WERI-Rb-1 (cell line): ENCODE measurements around the gene OR51V1.

ENCODE experiments used
- DNase-seq: peaks from one replicate; pipeline ENCODE4 v3.0.0-alpha.2; 2020
- H3K27ac ChIP-seq: fragments of 250-450 bp; sonication (Bioruptor Pico); 2 replicates; pipeline ENCODE4 v1.5.1; 2020; ENCODE audit warnings: mild to moderate bottlenecking, moderate library complexity
- H3K27me3 ChIP-seq: fragments of 250-450 bp; sonication (Bioruptor Pico); 2 replicates; pipeline ENCODE4 v1.5.1; 2021; ENCODE audit warnings: mild to moderate bottlenecking, low read depth, moderate library complexity; ENCODE audit not compliant: insufficient read depth, severe bottlenecking
- H3K36me3 ChIP-seq: fragments of 250-450 bp; sonication (Bioruptor Pico); 2 replicates; pipeline ENCODE4 v1.5.1; 2020; ENCODE audit warnings: mild to moderate bottlenecking, moderate library complexity
- H3K4me3 ChIP-seq: 2 replicates; pipeline ENCODE4 v1.5.1; 2011; ENCODE audit warnings: low read depth, mild to moderate bottlenecking, control low read depth, low read length
- H3K9me3 ChIP-seq: fragments of 250-450 bp; sonication (Bioruptor Pico); 2 replicates; pipeline ENCODE4 v1.5.1; 2021; ENCODE audit warnings: mild to moderate bottlenecking, moderate library complexity; ENCODE audit not compliant: severe bottlenecking
- TF ChIP-seq, protein P1 (sequence below): IDR thresholded peaks from 2 replicates; pipeline ENCODE4 v1.5.1; 2011; ENCODE audit warnings: low read depth, mild to moderate bottlenecking, control low read depth, inconsistent platforms, low read length

The OR51V1 gene

DNA sequence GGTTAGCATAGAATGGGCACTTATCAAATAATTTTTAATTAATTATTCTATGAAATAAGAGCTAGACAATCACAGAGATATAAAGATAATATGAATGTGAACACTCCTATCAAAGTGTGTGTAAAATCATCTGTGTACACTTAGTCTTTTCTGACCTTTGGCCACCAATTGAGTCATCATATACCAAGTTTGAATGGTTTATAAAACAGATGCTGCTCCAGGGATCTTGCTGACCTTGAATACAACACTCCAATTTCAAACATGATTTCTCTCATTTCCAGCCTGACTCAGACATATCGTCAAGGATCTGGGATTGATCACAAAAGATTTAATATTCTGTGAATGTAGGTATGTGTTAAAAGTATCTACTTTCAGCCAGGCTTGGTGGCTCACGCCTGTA lies 2.9 kb upstream of the OR51V1 start:
- H3K27ac ChIP-seq = no peak overlapping the region
- TF ChIP-seq, protein P1, sequence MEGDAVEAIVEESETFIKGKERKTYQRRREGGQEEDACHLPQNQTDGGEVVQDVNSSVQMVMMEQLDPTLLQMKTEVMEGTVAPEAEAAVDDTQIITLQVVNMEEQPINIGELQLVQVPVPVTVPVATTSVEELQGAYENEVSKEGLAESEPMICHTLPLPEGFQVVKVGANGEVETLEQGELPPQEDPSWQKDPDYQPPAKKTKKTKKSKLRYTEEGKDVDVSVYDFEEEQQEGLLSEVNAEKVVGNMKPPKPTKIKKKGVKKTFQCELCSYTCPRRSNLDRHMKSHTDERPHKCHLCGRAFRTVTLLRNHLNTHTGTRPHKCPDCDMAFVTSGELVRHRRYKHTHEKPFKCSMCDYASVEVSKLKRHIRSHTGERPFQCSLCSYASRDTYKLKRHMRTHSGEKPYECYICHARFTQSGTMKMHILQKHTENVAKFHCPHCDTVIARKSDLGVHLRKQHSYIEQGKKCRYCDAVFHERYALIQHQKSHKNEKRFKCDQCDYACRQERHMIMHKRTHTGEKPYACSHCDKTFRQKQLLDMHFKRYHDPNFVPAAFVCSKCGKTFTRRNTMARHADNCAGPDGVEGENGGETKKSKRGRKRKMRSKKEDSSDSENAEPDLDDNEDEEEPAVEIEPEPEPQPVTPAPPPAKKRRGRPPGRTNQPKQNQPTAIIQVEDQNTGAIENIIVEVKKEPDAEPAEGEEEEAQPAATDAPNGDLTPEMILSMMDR = no peak

DNA sequence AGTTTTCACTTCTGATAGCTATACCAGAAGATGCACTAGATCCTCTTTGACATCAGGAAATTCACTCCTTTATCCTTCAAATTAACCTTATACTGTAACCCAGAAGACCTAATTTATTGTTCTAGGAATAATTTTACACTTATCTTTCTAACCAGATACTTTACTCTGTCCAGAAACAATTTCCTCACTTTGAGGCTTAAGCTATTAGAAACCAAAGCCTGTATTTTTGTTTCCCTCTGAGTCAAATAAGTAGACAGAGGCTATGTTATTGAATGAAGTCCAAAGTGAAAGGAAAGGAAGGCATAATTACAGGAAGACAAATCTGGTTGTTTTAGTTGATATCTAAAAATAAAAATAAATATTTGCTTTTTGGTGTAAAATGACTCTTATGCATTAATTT lies 2.2 kb downstream of the OR51V1 start:
- Histone ChIP-seq H3K9me3 (no peaks in the 10 kb centered on the region), H3K4me3 (no peak overlapping the region), H3K27ac (no peak overlapping the region), H3K27me3 (peaks cover 52% of the 10 kb centered on the region), H3K36me3 (no peaks in the 10 kb centered on the region)
- no peak for DNase-seq
- TF ChIP-seq, protein P1 = no peak

More for the DNA sequence above, 2.9 kb upstream of the OR51V1 start:
- Histone ChIP-seq H3K4me3 (no peak overlapping the region), H3K36me3 (no peaks in the 10 kb centered on the region), H3K27me3 (peaks cover 51% of the 10 kb centered on the region), H3K9me3 (no peaks in the 10 kb centered on the region)
- DNase-seq = no peak

DNA sequence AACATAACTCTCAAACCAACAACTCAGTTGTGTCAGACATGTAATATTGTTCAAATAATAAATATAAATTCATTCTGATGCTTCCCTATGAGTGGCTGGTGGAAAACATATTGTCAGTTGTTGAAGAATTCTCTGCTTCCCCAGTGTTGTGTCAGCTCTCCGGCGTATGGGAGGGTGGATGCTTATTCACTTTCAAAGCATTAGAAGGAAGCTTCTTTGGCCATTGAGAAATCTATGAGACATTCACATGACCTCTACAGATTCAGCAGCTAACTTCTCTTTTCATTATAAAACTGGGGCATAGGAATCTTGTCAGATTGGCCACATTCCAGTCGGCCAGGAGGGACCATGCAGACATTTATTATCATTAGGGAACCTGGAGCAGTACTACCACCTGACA lies 2.9 kb downstream of the OR51V1 start:
- no peaks in the 10 kb centered on the region for H3K36me3 ChIP-seq
- peaks cover 47% of the 10 kb centered on the region for H3K27me3 ChIP-seq
- no peak overlapping the region for H3K4me3 ChIP-seq
- TF ChIP-seq, protein P1 = no peak
- H3K27ac ChIP-seq = no peak overlapping the region
- H3K9me3 ChIP-seq = no peaks in the 10 kb centered on the region
- DNase-seq = no peak

DNA sequence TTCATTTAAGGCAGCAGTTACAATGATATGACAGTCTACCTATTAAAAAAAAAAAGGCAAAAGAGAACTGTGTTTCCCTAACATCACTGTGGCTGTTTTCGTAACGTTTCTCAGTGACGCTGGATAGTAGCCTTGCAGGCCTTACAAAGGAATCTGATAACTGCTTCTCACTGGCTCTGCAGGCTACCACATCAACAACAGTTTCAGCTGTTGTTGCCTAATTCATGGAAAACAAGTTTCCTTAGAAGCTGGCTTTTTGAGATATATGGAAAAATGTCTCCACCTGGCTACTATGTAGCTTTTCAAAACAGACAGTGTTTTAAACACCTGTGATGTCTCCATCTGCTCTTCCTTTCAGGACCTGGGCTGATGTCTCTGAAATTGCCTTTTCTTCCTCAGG lies 3.8 kb downstream of the OR51V1 start:
- H3K9me3 ChIP-seq = no peaks in the 10 kb centered on the region
- TF ChIP-seq, protein P1 = no peak
- H3K27ac ChIP-seq = no peak overlapping the region
- peaks cover 40% of the 10 kb centered on the region for H3K27me3 ChIP-seq
- no peaks in the 10 kb centered on the region for H3K36me3 ChIP-seq
- no peak for DNase-seq
- no peak overlapping the region for H3K4me3 ChIP-seq

DNA sequence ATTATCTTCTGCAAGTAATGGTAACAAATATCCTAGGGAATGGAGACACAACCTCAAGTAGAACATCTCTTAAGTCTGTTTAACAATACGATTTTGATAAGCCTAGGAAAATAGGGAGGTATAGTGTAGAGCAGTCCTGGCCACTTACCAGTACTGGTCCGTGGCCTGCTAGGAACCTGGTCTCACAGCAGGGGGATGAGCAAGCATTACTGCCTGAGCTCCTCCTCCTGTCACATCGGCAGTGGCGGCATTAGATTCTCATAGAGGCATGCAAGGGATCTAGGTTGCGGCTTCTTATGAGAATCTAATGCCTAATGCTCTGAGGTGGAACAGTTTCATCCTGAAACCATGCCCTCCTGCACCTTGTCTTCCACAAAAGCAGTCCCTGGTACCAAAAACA lies 4.4 kb downstream of the OR51V1 start:
- DNase-seq = no peak
- TF ChIP-seq, protein P1 = no peak
- no peak overlapping the region for H3K4me3 ChIP-seq
- H3K9me3 ChIP-seq = no peaks in the 10 kb centered on the region
- H3K27me3 ChIP-seq = peaks cover 35% of the 10 kb centered on the region
- H3K27ac ChIP-seq = no peak overlapping the region
- no peaks in the 10 kb centered on the region for H3K36me3 ChIP-seq

DNA sequence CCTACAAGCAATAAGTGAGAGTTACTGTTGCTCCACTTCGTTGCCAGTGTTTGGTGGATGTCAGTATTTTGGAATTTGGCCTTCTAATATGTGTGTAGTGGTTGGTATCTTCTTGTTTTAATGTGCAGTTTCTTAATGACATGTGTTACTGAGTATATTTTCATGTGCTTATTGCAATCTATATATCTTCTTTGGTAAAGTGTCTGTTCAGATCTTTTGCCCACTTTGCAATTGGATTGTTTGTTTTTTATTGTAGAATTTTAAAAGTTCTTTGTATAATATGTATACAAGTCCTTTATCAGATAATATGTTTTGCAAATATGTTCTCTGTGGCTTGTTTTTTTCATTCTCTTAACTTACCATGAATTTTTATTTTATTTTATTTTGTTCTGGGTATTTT lies 7.7 kb downstream of the OR51V1 start:
- Histone ChIP-seq H3K27ac (no peak overlapping the region), H3K9me3 (no peaks in the 10 kb centered on the region), H3K27me3 (peaks cover 5% of the 10 kb centered on the region), H3K36me3 (no peaks in the 10 kb centered on the region), H3K4me3 (no peak overlapping the region)
- TF ChIP-seq, protein P1 = no peak
- DNase-seq = no peak
